EH (cell line): ENCODE measurements around the gene PRKX.
"Not testable (repeated sequence)": the region's sequence is repeated elsewhere in the genome, so short reads cannot be mapped to it uniquely, and the experiment has no call there.

Source experiments
- DNase-seq: peaks from one replicate; pipeline ENCODE4 v3.0.0-alpha.2; 2015; ENCODE audit warnings: low read depth

The PRKX gene

GRCh38 chrX:3653111-3653510 lies 60.3 kb downstream of the PRKX start:
- no peak for DNase-seq

GRCh38 chrX:3651277-3651676 lies 62.2 kb downstream of the PRKX start:
- DNase-seq = peak; percentile 32

GRCh38 chrX:3648084-3648483 lies 65.4 kb downstream of the PRKX start:
- DNase-seq = no peak

GRCh38 chrX:3639858-3640631 lies 73.4 kb downstream of the PRKX start:
- DNase-seq = not testable (repeated sequence)

- no peak for DNase-seq
Measured at GRCh38 chrX:3639236-3639635, 74.2 kb downstream of the PRKX start.

GRCh38 chrX:3638280-3638873 lies 75.1 kb downstream of the PRKX start:
- DNase-seq = peak; percentile 50

GRCh38 chrX:3636803-3637202 lies 76.6 kb downstream of the PRKX start:
- DNase-seq = no peak

GRCh38 chrX:3631196-3631595 lies 82.3 kb downstream of the PRKX start:
- no peak for DNase-seq

GRCh38 chrX:3627594-3627993 lies 85.9 kb downstream of the PRKX start:
- no peak for DNase-seq

GRCh38 chrX:3621414-3621813 lies 92.0 kb downstream of the PRKX start:
- no peak for DNase-seq

- not testable (repeated sequence) for DNase-seq
Measured at GRCh38 chrX:3611744-3612143, 101.7 kb downstream of the PRKX start.

- peak; percentile 89 for DNase-seq
Measured at GRCh38 chrX:3609810-3610209, 103.6 kb downstream of the PRKX start.

GRCh38 chrX:3603026-3603661 lies 110.3 kb downstream of the PRKX start:
- no peak for DNase-seq

GRCh38 chrX:3599802-3600430 lies 113.5 kb downstream of the PRKX start:
- DNase-seq = peak; percentile 16

- DNase-seq = no peak
Measured at GRCh38 chrX:3598709-3599108, 114.7 kb downstream of the PRKX start.

- DNase-seq = no peak
Measured at GRCh38 chrX:3598046-3598605, 115.3 kb downstream of the PRKX start.

GRCh38 chrX:3592184-3592583 lies 121.3 kb downstream of the PRKX start:
- no peak for DNase-seq

- no peak for DNase-seq
Measured at GRCh38 chrX:3589474-3589873, 124.0 kb downstream of the PRKX start.

GRCh38 chrX:3585719-3586118 lies 127.7 kb downstream of the PRKX start:
- no peak for DNase-seq

- DNase-seq = no peak
Measured at GRCh38 chrX:3584415-3584996, 128.9 kb downstream of the PRKX start.

GRCh38 chrX:3582451-3582850 lies 131.0 kb downstream of the PRKX start:
- DNase-seq = peak; percentile 66

- no peak for DNase-seq
Measured at GRCh38 chrX:3581609-3582108, 131.8 kb downstream of the PRKX start.
